PC-9 (cell line): ENCODE results near the gene IFT57.

Experiments used
- EZH2 ChIP-seq: fragments of 200-600 bp; sonication (generic); IDR thresholded peaks from 2 replicates; pipeline ENCODE4 v1.8.0; 2017; ENCODE audit warnings: antibody characterized with exemption, low read depth
- TF ChIP-seq, protein P1 (sequence below): fragments of 200-600 bp; sonication (generic); conservative IDR thresholded peaks from 2 replicates; pipeline ENCODE4 v1.6.1; 2017; ENCODE audit warnings: mixed run types, antibody characterized with exemption, mild to moderate bottlenecking, moderate library complexity

- TF ChIP-seq EZH2 = no peak
- TF ChIP-seq, protein P1, sequence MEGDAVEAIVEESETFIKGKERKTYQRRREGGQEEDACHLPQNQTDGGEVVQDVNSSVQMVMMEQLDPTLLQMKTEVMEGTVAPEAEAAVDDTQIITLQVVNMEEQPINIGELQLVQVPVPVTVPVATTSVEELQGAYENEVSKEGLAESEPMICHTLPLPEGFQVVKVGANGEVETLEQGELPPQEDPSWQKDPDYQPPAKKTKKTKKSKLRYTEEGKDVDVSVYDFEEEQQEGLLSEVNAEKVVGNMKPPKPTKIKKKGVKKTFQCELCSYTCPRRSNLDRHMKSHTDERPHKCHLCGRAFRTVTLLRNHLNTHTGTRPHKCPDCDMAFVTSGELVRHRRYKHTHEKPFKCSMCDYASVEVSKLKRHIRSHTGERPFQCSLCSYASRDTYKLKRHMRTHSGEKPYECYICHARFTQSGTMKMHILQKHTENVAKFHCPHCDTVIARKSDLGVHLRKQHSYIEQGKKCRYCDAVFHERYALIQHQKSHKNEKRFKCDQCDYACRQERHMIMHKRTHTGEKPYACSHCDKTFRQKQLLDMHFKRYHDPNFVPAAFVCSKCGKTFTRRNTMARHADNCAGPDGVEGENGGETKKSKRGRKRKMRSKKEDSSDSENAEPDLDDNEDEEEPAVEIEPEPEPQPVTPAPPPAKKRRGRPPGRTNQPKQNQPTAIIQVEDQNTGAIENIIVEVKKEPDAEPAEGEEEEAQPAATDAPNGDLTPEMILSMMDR = no peak
These were observed 99.9 kb downstream of the IFT57 start for GRCh38 chr3:108122276-108122675.
